GM21515 (cell line): ENCODE data around the gene SUGCT.

Experiments
- ATAC-seq: cut with Tn5 transposase; IDR thresholded peaks from one replicate; pipeline ENCODE4 v1.9.1; 2021; ENCODE audit not compliant: unreplicated experiment

Gene SUGCT

GRCh38 chr7:40840990-40841389, 706.2 kb downstream of the SUGCT start:
- no peak for ATAC-seq

- no peak for ATAC-seq
Measured at GRCh38 chr7:40842641-40843040, 707.8 kb downstream of the SUGCT start.

DNA sequence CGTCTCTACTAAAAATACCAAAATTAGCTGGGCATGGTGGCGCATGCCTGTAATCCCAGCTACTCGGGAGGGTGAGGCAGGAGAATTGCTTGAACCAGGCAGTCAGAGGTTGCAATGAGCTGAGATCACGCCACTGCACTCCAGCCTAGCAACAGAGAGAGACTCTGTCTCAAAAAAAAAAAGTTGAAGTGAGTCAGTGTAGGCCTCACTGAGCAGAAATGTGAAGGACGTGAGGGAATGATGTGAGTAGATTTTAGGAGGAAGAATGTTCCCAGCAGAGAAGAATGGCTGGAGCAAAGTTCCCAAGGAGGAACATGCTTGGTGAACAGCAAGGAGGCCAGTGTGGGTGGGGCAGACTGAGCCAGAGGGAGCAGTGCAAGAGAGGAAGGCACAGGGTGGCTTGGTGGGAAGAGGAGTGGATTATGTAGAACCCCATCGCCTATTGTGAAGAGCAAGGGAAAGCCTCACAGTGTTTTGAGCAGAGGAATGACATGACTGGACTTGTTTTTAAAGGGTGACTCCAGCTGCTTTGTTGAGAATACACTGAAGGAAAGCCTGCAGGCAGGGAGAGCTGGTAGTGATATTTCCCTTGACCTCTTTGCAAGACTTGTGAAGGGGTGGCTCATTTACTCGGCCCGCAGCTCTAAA, 708.7 kb downstream of the SUGCT start:
- ATAC-seq, result no peak

GRCh38 chr7:40845943-40846342, 711.1 kb downstream of the SUGCT start:
- no peak for ATAC-seq

DNA sequence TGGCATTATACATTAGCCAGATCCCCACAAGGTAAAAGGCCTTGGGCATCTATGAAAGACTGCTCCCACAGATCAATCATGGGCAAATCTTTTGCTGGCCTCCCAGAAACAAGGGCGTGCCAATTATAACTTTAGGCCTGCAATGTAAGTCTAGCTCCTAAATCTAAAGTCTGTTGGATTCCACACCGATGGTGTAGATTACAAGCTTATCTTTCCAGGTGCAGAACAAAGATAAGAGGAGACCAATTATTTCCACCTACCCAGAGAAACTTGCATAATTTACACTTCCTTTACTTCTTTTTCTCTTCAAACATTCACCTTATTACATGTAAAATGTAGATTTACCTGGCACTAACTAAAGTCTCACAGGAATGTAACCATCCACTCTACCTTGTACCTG, 713.1 kb downstream of the SUGCT start:
- ATAC-seq, result no peak

DNA sequence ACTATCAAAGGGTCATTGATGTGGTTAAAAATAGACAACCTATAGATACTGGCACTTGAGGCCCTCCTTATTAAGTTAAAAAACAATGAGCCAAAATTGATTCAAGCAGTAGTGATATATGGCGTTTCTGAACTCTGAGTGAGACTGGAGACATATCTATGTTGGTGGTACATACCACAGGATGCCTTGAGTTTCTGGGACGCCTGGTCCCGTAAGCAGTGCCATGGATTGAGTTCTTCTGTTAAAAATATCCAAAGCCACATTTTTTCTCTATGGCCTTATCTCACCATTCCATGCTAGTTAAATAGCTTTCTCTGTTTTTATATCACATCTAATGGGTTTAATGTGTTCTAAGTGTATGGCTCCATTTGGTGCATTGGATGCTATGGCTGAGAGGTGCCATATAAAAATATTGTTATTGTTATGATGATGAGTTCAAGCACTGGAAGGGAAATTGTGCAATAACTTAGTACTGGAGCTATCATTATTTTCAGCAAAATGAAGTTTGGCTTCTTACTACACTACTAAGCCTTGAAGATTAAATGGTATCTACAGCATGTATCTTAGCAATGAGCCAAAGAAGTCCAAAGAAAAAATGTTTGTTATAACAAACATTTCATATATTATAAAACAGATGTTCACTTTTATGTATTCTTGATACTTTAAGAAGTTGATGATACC, 713.9 kb downstream of the SUGCT start:
- no peak for ATAC-seq

- no peak for ATAC-seq
Measured at GRCh38 chr7:40850017-40850416, 715.2 kb downstream of the SUGCT start.

DNA sequence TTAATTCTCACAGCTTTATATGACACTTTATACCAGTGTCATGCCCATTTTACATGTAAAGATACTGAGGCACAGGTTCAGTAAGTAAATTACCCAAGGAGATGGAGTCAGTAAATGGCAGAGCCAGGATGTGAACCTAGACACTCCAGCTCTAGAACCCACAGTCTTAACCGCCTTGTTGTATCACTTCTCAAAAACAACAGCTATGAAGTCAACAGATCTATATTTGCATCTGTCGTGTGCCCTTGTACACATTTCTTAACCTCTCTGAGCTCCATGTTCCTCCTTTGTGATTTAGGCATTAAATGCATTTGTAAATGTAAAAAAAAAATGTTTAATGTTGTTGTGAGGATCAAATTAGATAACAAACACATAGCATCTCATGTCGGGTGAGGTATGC, 716.2 kb downstream of the SUGCT start:
- ATAC-seq, result no peak

GRCh38 chr7:40859076-40859475, 724.3 kb downstream of the SUGCT start:
- ATAC-seq, result no peak

GRCh38 chr7:40859965-40860543, 725.2 kb downstream of the SUGCT start:
- ATAC-seq, result no peak

GRCh38 chr7:40865441-40866233, 730.8 kb downstream of the SUGCT start:
- no peak for ATAC-seq

GRCh38 chr7:40866601-40867000, 731.8 kb downstream of the SUGCT start:
- no peak for ATAC-seq

- no peak for ATAC-seq
Measured at GRCh38 chr7:40870108-40870507, 735.3 kb downstream of the SUGCT start.

GRCh38 chr7:40873248-40873647, 738.4 kb downstream of the SUGCT start:
- no peak for ATAC-seq

- no peak for ATAC-seq
Measured at GRCh38 chr7:40874756-40875155, 740.0 kb downstream of the SUGCT start.

- no peak for ATAC-seq
Measured at GRCh38 chr7:40876601-40877000, 741.8 kb downstream of the SUGCT start.

- ATAC-seq, result no peak
Measured at GRCh38 chr7:40879941-40880543, 745.2 kb downstream of the SUGCT start.

DNA sequence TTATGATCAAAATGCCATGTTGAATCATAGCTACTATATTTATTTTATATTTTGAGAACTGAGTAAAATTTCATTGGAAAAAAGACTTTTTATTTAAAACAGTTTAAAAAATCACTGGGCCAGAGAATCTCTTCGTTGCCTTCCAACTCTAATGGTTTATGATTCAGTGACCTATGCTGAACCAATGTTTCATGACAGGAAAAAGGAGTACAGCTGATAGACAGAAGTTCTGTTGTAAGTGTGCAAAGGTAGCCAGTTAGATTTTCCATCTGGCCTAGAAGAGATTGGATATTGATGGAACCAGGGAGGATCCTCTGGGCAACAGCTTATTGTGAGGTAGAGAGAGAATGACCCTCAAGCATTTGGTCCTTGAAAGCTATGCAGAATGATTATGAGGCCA, 745.8 kb downstream of the SUGCT start:
- ATAC-seq, result no peak

- ATAC-seq, result no peak
Measured at GRCh38 chr7:40881405-40881926, 746.7 kb downstream of the SUGCT start.

GRCh38 chr7:40882071-40882658, 747.4 kb downstream of the SUGCT start:
- ATAC-seq, result no peak

DNA sequence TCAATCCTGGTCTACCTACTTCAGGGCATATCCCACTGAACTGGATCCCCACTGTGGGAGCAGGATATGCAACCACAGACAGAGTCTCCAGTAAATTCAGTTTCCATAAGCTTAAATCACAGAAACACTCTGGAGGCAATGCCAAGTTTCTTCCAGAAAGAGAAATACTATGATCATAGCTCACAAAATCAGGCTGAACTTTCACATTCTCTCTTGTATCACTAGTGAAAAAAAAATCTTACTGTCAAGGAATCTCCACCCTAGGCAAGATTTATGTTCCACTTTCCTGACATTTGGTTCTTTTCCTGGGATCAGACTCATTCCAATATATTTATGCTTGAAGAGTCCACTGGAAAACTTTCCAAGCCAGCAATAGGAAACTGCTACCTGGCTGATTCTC, 749.0 kb downstream of the SUGCT start:
- ATAC-seq, result no peak
